ENCODE results near the gene PHOX2B. TPM values are rescaled to one million over a fixed set of nuclear protein-coding genes. Genes with fewer than 3 reads are reported as not detected.

PHOX2B gene
- polyA plus RNA-seq, 1 of the 3 experiments (the other 2 are of a cell fraction) = 0.95 TPM

DNA sequence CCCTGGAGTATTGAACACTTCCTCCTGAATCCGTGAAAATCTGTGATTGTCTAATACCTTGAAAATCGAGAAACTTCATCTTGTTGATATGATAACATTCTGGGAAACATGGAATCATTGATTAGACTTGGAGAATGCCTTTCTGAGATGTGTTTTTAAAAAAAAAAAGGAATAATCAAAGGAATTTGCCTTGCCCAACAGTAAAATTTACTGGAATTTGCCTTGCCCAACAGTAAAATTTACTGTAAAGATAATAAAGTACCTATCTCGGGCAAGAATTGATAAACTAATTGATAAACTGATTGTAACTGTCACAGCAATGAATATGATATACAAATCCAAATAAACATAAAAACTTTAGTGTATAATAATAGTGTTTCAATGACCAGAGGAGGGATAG lies 44.7 kb downstream of the PHOX2B start:
- no peak for DNase-seq
- 28% methylated on average over 3 of the region's 3 CpGs for WGBS (ENCODE audit: low lambda C conversion rate)
- Histone ChIP-seq H3K27me3 (ENCODE audit: insufficient read depth) (peaks cover 5% of the 10 kb centered on the region; the same call in 1 of the 2 replicates), H2AFZ (ENCODE audit: low read depth) (no peak overlapping the region), H3K9ac (no peak overlapping the region), H3K9me2 (no peaks in the 10 kb centered on the region), H4K20me1 (ENCODE audit: insufficient read depth) (no peaks in the 10 kb centered on the region), H3K27ac (ENCODE audit: low read depth in 2 of 2, low read length in 1 of 2) (no peak overlapping the region), H3F3A (replicated peaks; ENCODE audit: insufficient read depth) (no peaks in the 10 kb centered on the region), H3K4me1 (ENCODE audit: control insufficient read depth in 1 of 2, insufficient read depth in 2 of 2, low read depth in 1 of 2, low read length in 1 of 2) (peaks cover 0 to 4% of the 10 kb centered on the region in 2 experiments; a peak in 1 of 4 replicates), H3K9me3 (no peaks in the 10 kb centered on the region), H3K4me2 (no peak overlapping the region), H3K36me3 (replicated peaks in 1 of 2; ENCODE audit: control insufficient read depth in 1 of 2, insufficient read depth in 2 of 2, low read length in 1 of 2) (no peaks in the 10 kb centered on the region), H3K79me2 (ENCODE audit: insufficient read depth) (no peaks in the 10 kb centered on the region), H3K4me3 (ENCODE audit: low read depth in 2 of 2, low read length in 1 of 2) (no peak overlapping the region)
- ChIA-PET POLR2A (no interaction called here), CTCF (interaction anchor here (0.9 kb wide), 1 partner anchor 36 kb away, joined by 3 read pairs; no protein-coding TSS in a partner anchor)
- TF ChIP-seq TEAD4 (IDR thresholded peaks at IDR 0.05; ENCODE audit: borderline replicate concordance, insufficient read depth) = no peak
- TF ChIP-seq FOXM1 (IDR thresholded peaks at IDR 0.05; ENCODE audit: low read depth) = no peak
- TF ChIP-seq MEF2A (IDR thresholded peaks at IDR 0.05; ENCODE audit: borderline replicate concordance, low read depth) = no peak

DNA sequence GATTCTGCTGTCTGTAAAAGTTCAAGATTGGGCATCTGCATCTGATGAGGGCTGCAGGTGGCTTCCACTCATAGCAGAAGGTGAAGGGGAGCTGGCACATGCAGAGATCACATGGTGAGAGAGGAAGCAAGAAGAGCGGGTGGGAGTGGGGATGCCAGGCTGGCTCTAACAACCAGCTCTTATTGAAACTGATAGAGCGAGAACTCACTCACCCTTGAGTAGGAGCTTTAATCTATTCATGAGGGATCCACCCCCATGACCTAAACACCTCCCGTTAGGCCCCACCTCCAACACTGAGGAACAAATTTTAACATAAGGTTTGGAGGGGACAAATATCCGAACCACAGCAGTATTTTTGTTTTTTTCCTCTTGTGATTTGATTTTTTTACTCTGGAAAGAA lies 45.8 kb downstream of the PHOX2B start:
- 57% methylated on average over 4 of the region's 4 CpGs for WGBS (ENCODE audit: low lambda C conversion rate)
- POLR2A ChIA-PET = no interaction called here
- CTCF ChIA-PET = interaction anchor here (1.0 to 2.7 kb wide), 3 partner anchors 9 to 185 kb away, joined by 3 to 11 read pairs (median 5); no protein-coding TSS in a partner anchor

DNA sequence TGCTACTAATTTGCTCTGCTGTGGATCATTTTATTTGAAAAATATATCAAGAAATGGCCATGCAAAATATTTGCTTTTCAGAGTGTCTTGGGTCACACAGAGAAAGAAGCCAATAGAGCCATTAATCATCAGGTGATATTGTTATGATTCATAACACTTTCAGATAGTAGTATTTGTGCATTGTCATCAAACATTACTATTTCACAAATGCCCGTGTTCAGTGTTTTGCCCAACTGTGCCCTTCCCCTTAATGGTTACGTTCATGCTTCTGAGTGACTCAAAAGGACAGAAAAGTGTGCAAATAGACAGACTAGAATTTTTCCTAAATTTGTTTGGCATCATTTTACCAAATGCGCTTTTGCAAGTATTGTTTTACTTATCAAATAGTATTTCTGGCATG lies 46.5 kb downstream of the PHOX2B start:
- Histone ChIP-seq H3K4me1 (ENCODE audit: control insufficient read depth in 1 of 2, insufficient read depth in 2 of 2, low read depth in 1 of 2, low read length in 1 of 2) (no peaks in the 10 kb centered on the region), H3F3A (replicated peaks; ENCODE audit: insufficient read depth) (no peaks in the 10 kb centered on the region), H3K4me2 (no peak overlapping the region), H3K9me3 (no peaks in the 10 kb centered on the region), H3K36me3 (replicated peaks in 1 of 2; ENCODE audit: control insufficient read depth in 1 of 2, insufficient read depth in 2 of 2, low read length in 1 of 2) (no peaks in the 10 kb centered on the region), H3K27me3 (ENCODE audit: insufficient read depth) (no peaks in the 10 kb centered on the region), H3K9ac (no peak overlapping the region), H3K9me2 (no peaks in the 10 kb centered on the region), H3K4me3 (ENCODE audit: low read depth in 2 of 2, low read length in 1 of 2) (no peak overlapping the region), H2AFZ (ENCODE audit: low read depth) (no peak overlapping the region), H3K79me2 (ENCODE audit: insufficient read depth) (no peaks in the 10 kb centered on the region), H4K20me1 (ENCODE audit: insufficient read depth) (no peaks in the 10 kb centered on the region), H3K27ac (ENCODE audit: low read depth in 2 of 2, low read length in 1 of 2) (no peak overlapping the region)
- 37% methylated on average over 3 of the region's 3 CpGs for WGBS (ENCODE audit: low lambda C conversion rate)
- DNase-seq = no peak
- ChIA-PET CTCF (interaction anchor here (2.7 to 2.8 kb wide), 2 partner anchors 8 to 186 kb away, joined by 11 to 12 read pairs; no protein-coding TSS in a partner anchor), POLR2A (no interaction called here)
- TF ChIP-seq SMC3 (IDR thresholded peaks at IDR 0.05; ENCODE audit: low read depth, low read length) = no peak
- no peak for TF ChIP-seq EP300 (IDR thresholded peaks at IDR 0.05; ENCODE audit: borderline replicate concordance in 1 of 2, low read depth in 1 of 2, low read length in 1 of 2)
- TF ChIP-seq SIN3A (IDR thresholded peaks at IDR 0.05; ENCODE audit: borderline replicate concordance, low read depth, low read length) = no peak
- TF ChIP-seq, protein P1, sequence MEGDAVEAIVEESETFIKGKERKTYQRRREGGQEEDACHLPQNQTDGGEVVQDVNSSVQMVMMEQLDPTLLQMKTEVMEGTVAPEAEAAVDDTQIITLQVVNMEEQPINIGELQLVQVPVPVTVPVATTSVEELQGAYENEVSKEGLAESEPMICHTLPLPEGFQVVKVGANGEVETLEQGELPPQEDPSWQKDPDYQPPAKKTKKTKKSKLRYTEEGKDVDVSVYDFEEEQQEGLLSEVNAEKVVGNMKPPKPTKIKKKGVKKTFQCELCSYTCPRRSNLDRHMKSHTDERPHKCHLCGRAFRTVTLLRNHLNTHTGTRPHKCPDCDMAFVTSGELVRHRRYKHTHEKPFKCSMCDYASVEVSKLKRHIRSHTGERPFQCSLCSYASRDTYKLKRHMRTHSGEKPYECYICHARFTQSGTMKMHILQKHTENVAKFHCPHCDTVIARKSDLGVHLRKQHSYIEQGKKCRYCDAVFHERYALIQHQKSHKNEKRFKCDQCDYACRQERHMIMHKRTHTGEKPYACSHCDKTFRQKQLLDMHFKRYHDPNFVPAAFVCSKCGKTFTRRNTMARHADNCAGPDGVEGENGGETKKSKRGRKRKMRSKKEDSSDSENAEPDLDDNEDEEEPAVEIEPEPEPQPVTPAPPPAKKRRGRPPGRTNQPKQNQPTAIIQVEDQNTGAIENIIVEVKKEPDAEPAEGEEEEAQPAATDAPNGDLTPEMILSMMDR (IDR thresholded peaks at IDR 0.05) = no peak
- no peak for TF ChIP-seq RFX5 (IDR thresholded peaks at IDR 0.05; ENCODE audit: low read length)
- no peak for TF ChIP-seq JUND (IDR thresholded peaks at IDR 0.05)
- TF ChIP-seq, protein P2, sequence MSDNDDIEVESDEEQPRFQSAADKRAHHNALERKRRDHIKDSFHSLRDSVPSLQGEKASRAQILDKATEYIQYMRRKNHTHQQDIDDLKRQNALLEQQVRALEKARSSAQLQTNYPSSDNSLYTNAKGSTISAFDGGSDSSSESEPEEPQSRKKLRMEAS (IDR thresholded peaks at IDR 0.05; ENCODE audit: low read depth) = no peak
- TF ChIP-seq MXI1 (IDR thresholded peaks at IDR 0.05; ENCODE audit: low read depth, low read length) = no peak
- TF ChIP-seq FOXJ3 (CRISPR knock-in tag; IDR thresholded peaks at IDR 0.05) = no peak
- no peak for TF ChIP-seq ELF1 (IDR thresholded peaks at IDR 0.05)

More for the DNA sequence above, 45.8 kb downstream of the PHOX2B start:
- no peak for DNase-seq
- Histone ChIP-seq H2AFZ (ENCODE audit: low read depth) (no peak overlapping the region), H3F3A (replicated peaks; ENCODE audit: insufficient read depth) (no peaks in the 10 kb centered on the region), H3K27me3 (ENCODE audit: insufficient read depth) (no peaks in the 10 kb centered on the region), H3K4me3 (ENCODE audit: low read depth in 2 of 2, low read length in 1 of 2) (no peak overlapping the region), H3K79me2 (ENCODE audit: insufficient read depth) (no peaks in the 10 kb centered on the region), H4K20me1 (ENCODE audit: insufficient read depth) (no peaks in the 10 kb centered on the region), H3K4me2 (no peak overlapping the region), H3K4me1 (ENCODE audit: control insufficient read depth in 1 of 2, insufficient read depth in 2 of 2, low read depth in 1 of 2, low read length in 1 of 2) (no peaks in the 10 kb centered on the region), H3K9me3 (no peaks in the 10 kb centered on the region), H3K9ac (no peak overlapping the region), H3K9me2 (no peaks in the 10 kb centered on the region), H3K27ac (ENCODE audit: low read depth in 2 of 2, low read length in 1 of 2) (no peak overlapping the region), H3K36me3 (replicated peaks in 1 of 2; ENCODE audit: control insufficient read depth in 1 of 2, insufficient read depth in 2 of 2, low read length in 1 of 2) (no peaks in the 10 kb centered on the region)
- TF ChIP-seq CHD2 (IDR thresholded peaks at IDR 0.05; ENCODE audit: low read length, partially characterized antibody) (no peak), ELF1 (IDR thresholded peaks at IDR 0.05) (no peak), SIN3A (IDR thresholded peaks at IDR 0.05; ENCODE audit: borderline replicate concordance, low read depth, low read length) (no peak)
- TF ChIP-seq, protein P3, sequence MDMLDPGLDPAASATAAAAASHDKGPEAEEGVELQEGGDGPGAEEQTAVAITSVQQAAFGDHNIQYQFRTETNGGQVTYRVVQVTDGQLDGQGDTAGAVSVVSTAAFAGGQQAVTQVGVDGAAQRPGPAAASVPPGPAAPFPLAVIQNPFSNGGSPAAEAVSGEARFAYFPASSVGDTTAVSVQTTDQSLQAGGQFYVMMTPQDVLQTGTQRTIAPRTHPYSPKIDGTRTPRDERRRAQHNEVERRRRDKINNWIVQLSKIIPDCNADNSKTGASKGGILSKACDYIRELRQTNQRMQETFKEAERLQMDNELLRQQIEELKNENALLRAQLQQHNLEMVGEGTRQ (IDR thresholded peaks at IDR 0.05; ENCODE audit: borderline replicate concordance, low read depth, low read length) = no peak
- TF ChIP-seq, protein P1 (IDR thresholded peaks at IDR 0.05) = no peak

Measured in SK-N-SH (cell line).